ENCODE data around the gene PFDN4. TPM values are rescaled to one million over a fixed set of nuclear protein-coding genes. Genes with fewer than 3 reads are reported as not detected.

PFDN4 gene
- total RNA-seq, 4 donors from 2014 or later: 36.8 to 90.2 (median 64.8) TPM

DNA sequence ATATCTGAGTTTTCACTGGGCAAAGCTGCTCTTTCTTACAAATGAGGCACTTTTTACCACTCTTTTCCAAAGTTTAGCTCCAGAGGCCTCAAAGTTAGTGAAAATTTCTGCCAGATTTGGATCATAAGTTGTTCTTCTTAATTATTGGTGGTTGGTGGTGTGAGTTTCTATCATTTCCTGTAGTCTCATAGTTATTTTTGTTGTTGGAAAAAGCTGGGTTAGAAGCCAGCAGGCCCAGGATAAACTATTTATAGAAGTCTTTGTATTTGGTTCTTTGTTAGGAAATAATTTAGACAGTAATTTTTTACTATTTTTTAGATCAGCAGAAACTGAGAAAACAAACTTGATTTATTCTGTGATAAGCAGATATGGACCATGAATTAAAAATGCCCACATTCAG is 10.6 kb downstream of the PFDN4 start:
- Histone ChIP-seq H3K27ac (peak overlapping the region in 2 of 4 donors; percentile 19 to 31), H3K4me1 (peaks cover 40 to 47% of the 10 kb centered on the region in 2 donors)

DNA sequence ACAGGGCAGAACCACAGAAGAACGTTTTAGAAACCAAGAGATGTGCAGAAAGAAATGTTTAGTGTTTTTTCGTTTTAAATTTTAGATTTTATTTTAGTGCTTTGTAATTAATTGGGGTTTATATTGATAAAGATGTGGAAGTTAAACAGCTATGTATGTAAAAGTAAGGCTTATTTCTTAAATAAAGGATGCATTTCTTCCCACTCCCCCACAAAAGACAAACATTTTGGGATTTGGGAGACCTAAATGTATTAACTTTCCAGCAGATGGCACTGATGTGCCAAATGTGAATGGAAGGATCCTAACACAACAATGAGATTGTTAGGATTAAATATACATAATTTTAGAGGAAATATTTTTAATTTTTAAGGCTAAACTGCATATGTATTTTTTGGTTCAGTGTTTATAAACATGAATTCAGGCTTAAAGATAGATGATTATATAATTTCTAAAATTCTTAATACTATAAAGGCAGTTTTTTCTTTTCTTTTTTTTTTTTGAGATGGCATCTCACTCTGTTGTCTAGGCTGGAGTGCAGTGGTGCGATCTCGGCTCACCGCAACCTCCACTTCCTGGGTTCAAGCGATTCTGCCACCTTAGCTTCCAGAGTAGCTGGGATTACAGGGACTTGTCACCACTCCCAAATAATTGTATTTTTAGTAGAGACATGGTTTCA is 12.0 kb downstream of the PFDN4 start:
- Histone ChIP-seq H3K4me3 (no peak overlapping the region), H3K27ac (no peak overlapping the region), H3K9me3 (no peaks in the 10 kb centered on the region), H3K4me1 (peaks cover 29 to 41% of the 10 kb centered on the region in 2 donors), H3K36me3 (peaks cover 0 to 17% of the 10 kb centered on the region in 2 donors), H3K27me3 (no peaks in the 10 kb centered on the region)
- peak in 4 of 5 experiments; percentile 26 to 45 (median 36) for TF ChIP-seq CTCF (IDR thresholded peaks at IDR 0.05 in 4 of 5, conservative IDR thresholded peaks at IDR 0.05 in 1 of 5)
- no peak for TF ChIP-seq POLR2A (IDR thresholded peaks at IDR 0.05)
- intact Hi-C loops (cut with DNase I; ENCODE audit: low total_unique reads) (loop anchor here (5.0 to 10.0 kb wide), 3 partner anchors 105 to 427 kb away; partner anchors contain the start of gene DOK5), in situ Hi-C loops (cut with MboI; ENCODE audit: low sequenced_read_pairs in 4 of 4) (loop anchor here (5.0 to 25.0 kb wide), 4 partner anchors 422 to 633 kb away; partner anchors contain the start of gene ZNF217 (in 2 of the 4))
- no peak for DNase-seq
- ATAC-seq: no peak

More for the DNA sequence above, 10.6 kb downstream of the PFDN4 start:
- TF ChIP-seq POLR2A (IDR thresholded peaks at IDR 0.05) (no peak), CTCF (IDR thresholded peaks at IDR 0.05 in 4 of 5, conservative IDR thresholded peaks at IDR 0.05 in 1 of 5) (no peak)
- no peaks in the 10 kb centered on the region for H3K9me3 ChIP-seq
- DNase-seq (no peak), ATAC-seq (no peak)
- H3K27me3 ChIP-seq: no peaks in the 10 kb centered on the region
- intact Hi-C loops (cut with DNase I; ENCODE audit: low total_unique reads) (loop anchor here (5.0 to 10.0 kb wide), 2 partner anchors 106 to 259 kb away; partner anchors contain the start of gene DOK5), in situ Hi-C loops (cut with MboI; ENCODE audit: low sequenced_read_pairs in 4 of 4) (loop anchor here in 2 of 4 donors (25.0 kb wide), 1 partner anchor 631 kb away; the partner anchor contains the start of gene ZNF217 (in 2 of the 2))
- peaks cover 0 to 17% of the 10 kb centered on the region in 2 donors for H3K36me3 ChIP-seq
- no peak overlapping the region for H3K4me3 ChIP-seq

- intact Hi-C loops (cut with DNase I; ENCODE audit: low total_unique reads): loop anchor here (5.0 kb wide), 1 partner anchor 427 kb away; no protein-coding TSS in a partner anchor
Measured at GRCh38 chr20:54220722-54221121, 12.8 kb downstream of the PFDN4 start.

DNA sequence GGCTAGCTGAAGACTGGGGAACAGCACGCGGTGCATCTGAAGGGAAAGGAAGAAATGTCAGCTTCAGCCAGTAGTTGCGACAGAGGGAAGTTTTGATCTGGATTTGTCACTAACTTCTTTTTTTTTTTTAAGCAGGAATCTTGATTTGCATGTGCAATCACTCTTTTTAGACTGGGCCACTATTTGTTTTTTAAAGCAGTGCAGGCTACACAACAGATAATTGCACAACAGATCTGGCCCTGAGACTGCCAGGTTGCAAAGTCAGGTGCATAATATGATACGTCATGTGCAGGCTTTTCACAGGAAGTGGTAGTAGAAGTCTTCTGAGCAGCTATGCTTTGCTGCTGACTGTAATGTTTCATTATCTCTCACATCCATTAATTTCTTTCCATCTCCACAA is 13.5 kb downstream of the PFDN4 start:
- peak in 1 of 2 donors; percentile 23 for DNase-seq
- Histone ChIP-seq H3K27ac (peak overlapping the region in 1 of 4 donors; percentile 23), H3K4me1 (peaks cover 15 to 26% of the 10 kb centered on the region in 2 donors), H3K36me3 (peaks cover 0 to 14% of the 10 kb centered on the region in 2 donors), H3K27me3 (no peaks in the 10 kb centered on the region), H3K9me3 (no peaks in the 10 kb centered on the region), H3K4me3 (no peak overlapping the region)
- peak; percentile 83 to 91 for ATAC-seq
- in situ Hi-C loops (cut with MboI; ENCODE audit: low sequenced_read_pairs in 4 of 4): loop anchor here (5.0 to 25.0 kb wide), 4 partner anchors 421 to 634 kb away; partner anchors contain the start of gene ZNF217 (in 2 of the 4)
- TF ChIP-seq POLR2A (IDR thresholded peaks at IDR 0.05) (no peak), CTCF (IDR thresholded peaks at IDR 0.05 in 4 of 5, conservative IDR thresholded peaks at IDR 0.05 in 1 of 5) (no peak)
- intact Hi-C loops (cut with DNase I; ENCODE audit: low total_unique reads): loop anchor here (5.0 kb wide), 1 partner anchor 426 kb away; no protein-coding TSS in a partner anchor

More at GRCh38 chr20:54220722-54221121, 12.8 kb downstream of the PFDN4 start:
- Histone ChIP-seq H3K27me3 (no peaks in the 10 kb centered on the region), H3K27ac (peak overlapping the region in 1 of 4 donors; percentile 23), H3K9me3 (no peaks in the 10 kb centered on the region), H3K4me1 (peaks cover 20 to 32% of the 10 kb centered on the region in 2 donors), H3K36me3 (peaks cover 0 to 17% of the 10 kb centered on the region in 2 donors), H3K4me3 (no peak overlapping the region)
- TF ChIP-seq CTCF (IDR thresholded peaks at IDR 0.05 in 4 of 5, conservative IDR thresholded peaks at IDR 0.05 in 1 of 5): no peak
- TF ChIP-seq POLR2A (IDR thresholded peaks at IDR 0.05): no peak
- ATAC-seq: no peak
- in situ Hi-C loops (cut with MboI; ENCODE audit: low sequenced_read_pairs in 4 of 4): loop anchor here (5.0 to 25.0 kb wide), 4 partner anchors 422 to 633 kb away; partner anchors contain the start of gene ZNF217 (in 2 of the 4)
- no peak for DNase-seq
